Neural cell (in vitro differentiated cells): ENCODE data around the gene D2HGDH. TPM values are rescaled to one million over a fixed set of nuclear protein-coding genes. Genes with fewer than 3 reads are reported as not detected.

Experiments
- H2AFZ ChIP-seq: fragments of 200-600, 300-800 bp; sonication (generic), shearing (Covaris generic); 2 replicates; pipeline ENCODE4 v1.6.0; 2014; ENCODE audit warnings: low read depth, mild to moderate bottlenecking, antibody characterized with exemption, low read length, moderate library complexity
- H3F3A ChIP-seq: fragments of 200-600 bp; shearing (Covaris generic); 2 replicates; pipeline ENCODE4 v1.6.1; 2016; ENCODE audit warnings: mild to moderate bottlenecking, moderate library complexity, mixed read lengths, antibody characterized with exemption, low read length; ENCODE audit not compliant: insufficient read depth, poor library complexity, severe bottlenecking
- H3K27ac ChIP-seq: fragments of 200-600, 300-800 bp; sonication (generic), shearing (Covaris generic); 2 replicates; pipeline ENCODE4 v1.5.1; 2014; ENCODE audit warnings: mild to moderate bottlenecking, low read length, moderate library complexity
- H3K27me3 ChIP-seq: fragments of 300-800, 200-600 bp; sonication (generic), shearing (Covaris generic); 2 replicates; pipeline ENCODE4 v1.6.0; 2014; ENCODE audit warnings: mild to moderate bottlenecking, low read depth, low read length, moderate library complexity; ENCODE audit not compliant: insufficient read depth
- H3K36me3 ChIP-seq: fragments of 300-800, 200-600 bp; sonication (generic), shearing (Covaris generic); 2 replicates; pipeline ENCODE4 v1.5.1; 2014; ENCODE audit warnings: mild to moderate bottlenecking, antibody characterized with exemption, low read length, moderate library complexity; ENCODE audit not compliant: insufficient read depth
- H3K4me2 ChIP-seq: fragments of 300-800, 200-600 bp; sonication (generic), shearing (Covaris generic); 2 replicates; pipeline ENCODE4 v1.6.0; 2014; ENCODE audit warnings: mild to moderate bottlenecking, low read length
- H3K4me3 ChIP-seq: fragments of 300-800, 200-600 bp; sonication (generic), shearing (Covaris generic); 2 replicates; pipeline ENCODE4 v1.5.1; 2014; ENCODE audit warnings: mild to moderate bottlenecking, low read length, moderate library complexity
- H3K79me2 ChIP-seq: fragments of 200-600 bp; shearing (Covaris generic); replicated peaks from 2 replicates; pipeline ENCODE4 v1.6.0; 2014; ENCODE audit warnings: mild to moderate bottlenecking, low read length, moderate library complexity; ENCODE audit not compliant: insufficient read depth
- H3K9ac ChIP-seq: fragments of 300-800, 200-600 bp; sonication (generic), shearing (Covaris generic); 2 replicates; pipeline ENCODE4 v1.6.1; 2016; ENCODE audit warnings: mild to moderate bottlenecking, low read length, mixed read lengths
- H3K9me2 ChIP-seq: fragments of 200-600 bp; shearing (Covaris generic); 2 replicates; pipeline ENCODE4 v1.6.1; 2016; ENCODE audit warnings: mild to moderate bottlenecking, low read length, mixed read lengths; ENCODE audit not compliant: insufficient read depth
- H3K9me3 ChIP-seq: fragments of 200-600, 300-800 bp; sonication (generic), shearing (Covaris generic); 2 replicates; pipeline ENCODE4 v1.6.1; 2016; ENCODE audit warnings: mild to moderate bottlenecking, mixed run types, low read length, moderate library complexity, mixed read lengths
- H4K20me1 ChIP-seq: fragments of 200-600 bp; shearing (Covaris generic); 2 replicates; pipeline ENCODE4 v1.6.1; 2016; ENCODE audit warnings: mild to moderate bottlenecking, mixed run types; ENCODE audit not compliant: insufficient read depth
- EP300 ChIP-seq: fragments of 450-650 bp; conservative IDR thresholded peaks from 2 replicates; pipeline ENCODE4 v1.6.1; 2014; ENCODE audit warnings: antibody characterized with exemption, mild to moderate bottlenecking, moderate library complexity; ENCODE audit not compliant: poor library complexity, severe bottlenecking
- EZH2 ChIP-seq: fragments of 200-600, 300-800 bp; shearing (Covaris generic), sonication (generic); IDR thresholded peaks from 2 replicates; pipeline ENCODE4 v1.6.1; 2014; ENCODE audit warnings: antibody characterized with exemption, low read length, borderline replicate concordance, mild to moderate bottlenecking; ENCODE audit not compliant: insufficient read depth, poor library complexity, severe bottlenecking
- MXI1 ChIP-seq: fragments of 450-650 bp; conservative IDR thresholded peaks from 2 replicates; pipeline ENCODE4 v1.6.1; 2014; ENCODE audit warnings: antibody characterized with exemption, mild to moderate bottlenecking; ENCODE audit not compliant: poor library complexity, severe bottlenecking
- RAD21 ChIP-seq: fragments of 450-650 bp; conservative IDR thresholded peaks from 2 replicates; pipeline ENCODE4 v1.6.1; 2014; ENCODE audit warnings: antibody characterized with exemption, mild to moderate bottlenecking, moderate library complexity
- REST ChIP-seq: IDR thresholded peaks from 2 replicates; pipeline ENCODE4 v1.6.1; 2012; ENCODE audit warnings: borderline replicate concordance
- SMC3 ChIP-seq: fragments of 450-650 bp; conservative IDR thresholded peaks from 2 replicates; pipeline ENCODE4 v1.6.1; 2014; ENCODE audit warnings: antibody characterized with exemption, mild to moderate bottlenecking, moderate library complexity; ENCODE audit not compliant: poor library complexity
- TAF1 ChIP-seq: IDR thresholded peaks from 2 replicates; pipeline ENCODE4 v1.6.1; 2012; ENCODE audit warnings: low read depth
- polyA plus RNA-seq: library from polyadenylated mRNA; depleted of rRNA; stranded (reverse); fragments of >200 nt; gene quantifications from 2 replicates; pipeline ENCODE4 v1.2.3, GENCODE V29; 2014
- TF ChIP-seq, protein P1 (sequence below): fragments of 450-650 bp; IDR thresholded peaks from 2 replicates; pipeline ENCODE4 v1.5.1; 2014; ENCODE audit warnings: antibody characterized with exemption, mild to moderate bottlenecking, moderate library complexity; ENCODE audit not compliant: poor library complexity, severe bottlenecking

Gene D2HGDH
- polyA plus RNA-seq, 1 donor from 2014 or later = 12.6 TPM

DNA sequence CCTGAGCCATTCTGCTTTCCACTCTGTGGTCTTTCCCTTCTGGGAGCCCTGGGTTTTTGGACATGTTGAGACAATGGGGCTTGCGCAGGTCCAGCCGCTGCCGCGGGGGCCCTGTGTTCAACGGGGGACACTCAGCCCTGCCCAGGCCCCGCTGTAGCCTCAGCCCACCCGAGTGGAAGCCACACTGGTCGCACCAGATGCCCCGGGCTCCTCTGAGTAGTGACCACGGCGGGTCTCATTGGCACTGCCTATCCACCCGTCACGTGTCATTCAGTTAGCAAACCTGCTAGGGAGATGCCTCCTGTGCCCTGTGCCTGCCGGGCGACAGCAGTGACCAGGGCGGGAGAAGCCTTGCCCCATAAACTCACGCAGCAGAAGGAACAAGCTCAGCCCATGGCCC lies 19.1 kb downstream of the D2HGDH start:
- Histone ChIP-seq H3K79me2 (no peaks in the 10 kb centered on the region), H3K4me3 (no peak overlapping the region), H3K9me3 (no peaks in the 10 kb centered on the region), H3K9me2 (no peaks in the 10 kb centered on the region), H4K20me1 (no peaks in the 10 kb centered on the region), H3K36me3 (no peaks in the 10 kb centered on the region), H3K27me3 (no peaks in the 10 kb centered on the region), H3K4me2 (no peak overlapping the region), H3K27ac (no peak overlapping the region), H3F3A (no peaks in the 10 kb centered on the region), H2AFZ (no peak overlapping the region), H3K9ac (no peak overlapping the region)
- no peak for TF ChIP-seq SMC3
- no peak for TF ChIP-seq REST
- TF ChIP-seq EP300 = no peak
- no peak for TF ChIP-seq MXI1
- no peak for TF ChIP-seq RAD21

GRCh38 chr2:241754042-241754441 lies 19.6 kb downstream of the D2HGDH start:
- Histone ChIP-seq H3K9ac (no peak overlapping the region), H3K4me3 (no peak overlapping the region), H3K4me2 (no peak overlapping the region), H3K27ac (no peak overlapping the region), H3F3A (no peaks in the 10 kb centered on the region), H2AFZ (no peak overlapping the region), H3K9me2 (no peaks in the 10 kb centered on the region), H3K79me2 (no peaks in the 10 kb centered on the region), H3K36me3 (no peaks in the 10 kb centered on the region), H3K27me3 (no peaks in the 10 kb centered on the region), H4K20me1 (no peaks in the 10 kb centered on the region), H3K9me3 (no peaks in the 10 kb centered on the region)
- TF ChIP-seq RAD21 (no peak), EZH2 (no peak), SMC3 (no peak), TAF1 (no peak), MXI1 (no peak), EP300 (no peak), REST (no peak)
- TF ChIP-seq, protein P1, sequence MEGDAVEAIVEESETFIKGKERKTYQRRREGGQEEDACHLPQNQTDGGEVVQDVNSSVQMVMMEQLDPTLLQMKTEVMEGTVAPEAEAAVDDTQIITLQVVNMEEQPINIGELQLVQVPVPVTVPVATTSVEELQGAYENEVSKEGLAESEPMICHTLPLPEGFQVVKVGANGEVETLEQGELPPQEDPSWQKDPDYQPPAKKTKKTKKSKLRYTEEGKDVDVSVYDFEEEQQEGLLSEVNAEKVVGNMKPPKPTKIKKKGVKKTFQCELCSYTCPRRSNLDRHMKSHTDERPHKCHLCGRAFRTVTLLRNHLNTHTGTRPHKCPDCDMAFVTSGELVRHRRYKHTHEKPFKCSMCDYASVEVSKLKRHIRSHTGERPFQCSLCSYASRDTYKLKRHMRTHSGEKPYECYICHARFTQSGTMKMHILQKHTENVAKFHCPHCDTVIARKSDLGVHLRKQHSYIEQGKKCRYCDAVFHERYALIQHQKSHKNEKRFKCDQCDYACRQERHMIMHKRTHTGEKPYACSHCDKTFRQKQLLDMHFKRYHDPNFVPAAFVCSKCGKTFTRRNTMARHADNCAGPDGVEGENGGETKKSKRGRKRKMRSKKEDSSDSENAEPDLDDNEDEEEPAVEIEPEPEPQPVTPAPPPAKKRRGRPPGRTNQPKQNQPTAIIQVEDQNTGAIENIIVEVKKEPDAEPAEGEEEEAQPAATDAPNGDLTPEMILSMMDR = no peak
